Fibroblast of lung (primary cell): ENCODE results near the gene HAUS6.

Experiments used
- CTCF ChIP-seq, 2 donors: IDR thresholded peaks in 1 of 2; conservative IDR thresholded peaks in 1 of 2; 1 replicate in 1 of 2; 2 replicates in 1 of 2; pipeline ENCODE4 v1.5.1; 2011 to 2012; ENCODE audit warnings: low read length in 2 of 2, control low read depth in 1 of 2, inconsistent platforms in 1 of 2, low read depth in 1 of 2, mild to moderate bottlenecking in 1 of 2
- EZH2 ChIP-seq: IDR thresholded peaks from 2 replicates; pipeline ENCODE4 v1.5.1; 2012; ENCODE audit warnings: low read length, control low read depth, mild to moderate bottlenecking; ENCODE audit errors: missing control alignments

- no peak for TF ChIP-seq CTCF (conservative IDR thresholded peaks at IDR 0.05 in 1 of 2, IDR thresholded peaks at IDR 0.05 in 1 of 2; ENCODE audit: low read depth in 1 of 2, low read length in 2 of 2)
- TF ChIP-seq EZH2: no peak
These were observed 51.8 kb downstream of the HAUS6 start for GRCh38 chr9:19050637-19051591.
